Stimulated activated CD4-positive, alpha-beta T cell treated with anti-CD3 and anti-CD28 coated beads, TNF-alpha, amount 100 ng/mL, for 1 hour (primary cell): Measurements from ENCODE around the gene TFF1.

Experiments
- DNase-seq, 3 donors: peaks; one replicate each; pipeline ENCODE4 v3.0.0-alpha.2; 2020; ENCODE audit warnings: low read depth in 3 of 3, low spot score in 1 of 3

Gene TFF1

GRCh38 chr21:42398436-42399028 lies 32.2 kb upstream of the TFF1 start:
- no peak for DNase-seq

GRCh38 chr21:42397746-42398394 lies 31.5 kb upstream of the TFF1 start:
- DNase-seq, result no peak

- no peak for DNase-seq
Measured at GRCh38 chr21:42396799-42397745, 30.7 kb upstream of the TFF1 start.

GRCh38 chr21:42395905-42396651 lies 29.7 kb upstream of the TFF1 start, which contains the start of gene TMPRSS3:
Gene TMPRSS3 (minus strand): TSS chr21:42396052. CDS start chr21:42395417, 635 bp downstream.
- no peak for DNase-seq

- no peak for DNase-seq
Measured at GRCh38 chr21:42395302-42395701, 29.0 kb upstream of the TFF1 start.

- DNase-seq, result no peak
Measured at GRCh38 chr21:42393443-42393950, 27.2 kb upstream of the TFF1 start.

- DNase-seq, result no peak
Measured at GRCh38 chr21:42392731-42393442, 26.6 kb upstream of the TFF1 start.

- DNase-seq, result no peak
Measured at GRCh38 chr21:42391297-42391696, 25.0 kb upstream of the TFF1 start.

- no peak for DNase-seq
Measured at GRCh38 chr21:42390696-42391095, 24.4 kb upstream of the TFF1 start.

- no peak for DNase-seq
Measured at GRCh38 chr21:42390193-42390592, 23.9 kb upstream of the TFF1 start.

- DNase-seq, result no peak
Measured at GRCh38 chr21:42389449-42389835, 23.1 kb upstream of the TFF1 start.

- DNase-seq, result no peak
Measured at GRCh38 chr21:42388740-42389448, 22.6 kb upstream of the TFF1 start.

- DNase-seq, result no peak
Measured at GRCh38 chr21:42387843-42388340, 21.6 kb upstream of the TFF1 start.

- DNase-seq, result no peak
Measured at GRCh38 chr21:42387164-42387563, 20.8 kb upstream of the TFF1 start.

- no peak for DNase-seq
Measured at GRCh38 chr21:42386034-42386591, 19.8 kb upstream of the TFF1 start.

- no peak for DNase-seq
Measured at GRCh38 chr21:42385619-42386018, 19.3 kb upstream of the TFF1 start.

GRCh38 chr21:42384989-42385388 lies 18.7 kb upstream of the TFF1 start:
- no peak for DNase-seq

- DNase-seq, result no peak
Measured at GRCh38 chr21:42384156-42384945, 18.0 kb upstream of the TFF1 start.
